HEK293 (cell line): ENCODE data around the gene HMGN5.

Experiments
- CTCF ChIA-PET: fragments of 350-600 bp; formaldehyde crosslinking; extraction: SDS; loops from one replicate; lab custom pipeline; 2021; ENCODE audit warnings: antibody characterized with exemption; lab: Yijun Ruan, JAX
- POLR2A ChIA-PET: fragments of 300-600 bp; formaldehyde crosslinking; extraction: SDS; loops from one replicate; lab custom pipeline; 2020; ENCODE audit warnings: antibody characterized with exemption, inconsistent platforms; lab: Yijun Ruan, JAX
- H3K27ac ChIP-seq: fragments of 200-500 bp; sonication (Bioruptor generic); 2 replicates; pipeline ENCODE4 v1.5.1; 2014; ENCODE audit warnings: low read depth, low read length, control low read depth, inconsistent platforms; ENCODE audit errors: extremely low read depth
- H3K36me3 ChIP-seq, 2 experiments: fragments of 200-500 bp in 1 of 2; sonication (Bioruptor generic) in 1 of 2; 1 replicate in 1 of 2; 2 replicates in 1 of 2; pipeline ENCODE4 v1.5.1; 2014 to 2017; ENCODE audit warnings: inconsistent platforms in 2 of 2, low read length in 2 of 2; ENCODE audit not compliant: control insufficient read depth in 2 of 2, insufficient read depth in 1 of 2
- H3K4me1 ChIP-seq: fragments of 200-500 bp; sonication (Bioruptor generic); 2 replicates; pipeline ENCODE4 v1.5.1; 2014; ENCODE audit warnings: mild to moderate bottlenecking, low read length, inconsistent platforms; ENCODE audit not compliant: control insufficient read depth, insufficient read depth
- H3K4me3 ChIP-seq: 2 replicates; pipeline ENCODE4 v1.5.1; 2011; ENCODE audit warnings: low read depth, mild to moderate bottlenecking, control low read depth, low read length, moderate library complexity
- H3K9me3 ChIP-seq: fragments of 200-500 bp; sonication (Bioruptor generic); 2 replicates; pipeline ENCODE4 v1.5.1; 2014; ENCODE audit warnings: low read depth, low read length, inconsistent platforms; ENCODE audit not compliant: control insufficient read depth, insufficient read depth
- GLIS2 ChIP-seq: fragments of 450-650 bp; formaldehyde crosslinking; IDR thresholded peaks from 2 replicates; pipeline ENCODE4 v1.5.1; 2016; ENCODE audit warnings: missing biosample characterization, missing genetic modification characterization
- OVOL3 ChIP-seq: fragments of 450-650 bp; formaldehyde crosslinking; IDR thresholded peaks from 2 replicates; pipeline ENCODE4 v1.5.1; 2016; ENCODE audit warnings: missing biosample characterization, missing genetic modification characterization
- SCRT2 ChIP-seq: fragments of 450-650 bp; formaldehyde crosslinking; IDR thresholded peaks from 2 replicates; pipeline ENCODE4 v1.5.1; 2016; ENCODE audit warnings: missing biosample characterization, missing genetic modification characterization
- TRIM28 ChIP-seq: IDR thresholded peaks from 2 replicates; pipeline ENCODE4 v1.6.1; 2011; ENCODE audit warnings: low read length, control low read depth, borderline replicate concordance
- ZBTB48 ChIP-seq: fragments of 450-650 bp; formaldehyde crosslinking; IDR thresholded peaks from 2 replicates; pipeline ENCODE4 v1.5.1; 2016; ENCODE audit warnings: missing biosample characterization, missing genetic modification characterization
- ZNF140 ChIP-seq: fragments of 450-650 bp; formaldehyde crosslinking; IDR thresholded peaks from 2 replicates; pipeline ENCODE4 v1.5.1; 2016; ENCODE audit warnings: missing biosample characterization, missing genetic modification characterization
- ZNF366 ChIP-seq: fragments of 450-650 bp; formaldehyde crosslinking; conservative IDR thresholded peaks from 2 replicates; pipeline ENCODE4 v1.5.1; 2016; ENCODE audit warnings: missing biosample characterization, missing genetic modification characterization
- ZNF391 ChIP-seq: fragments of 450-650 bp; formaldehyde crosslinking; IDR thresholded peaks from 2 replicates; pipeline ENCODE4 v1.5.1; 2016; ENCODE audit warnings: low read depth, missing biosample characterization, missing genetic modification characterization, borderline replicate concordance
- ZNF549 ChIP-seq: fragments of 450-650 bp; IDR thresholded peaks from 2 replicates; pipeline ENCODE4 v1.5.1; 2018; ENCODE audit warnings: missing biosample characterization, missing genetic modification characterization, mild to moderate bottlenecking, inconsistent platforms, moderate library complexity
- ZNF626 ChIP-seq: fragments of 450-650 bp; sonication (Bioruptor Pico); formaldehyde crosslinking; IDR thresholded peaks from 2 replicates; pipeline ENCODE4 v1.5.1; 2018; ENCODE audit warnings: missing biosample characterization, missing genetic modification characterization, inconsistent platforms
- ZNF629 ChIP-seq: fragments of 450-650 bp; formaldehyde crosslinking; IDR thresholded peaks from 2 replicates; pipeline ENCODE4 v1.5.1; 2017; ENCODE audit warnings: missing biosample characterization, missing genetic modification characterization
- ZNF670 ChIP-seq: fragments of 450-650 bp; formaldehyde crosslinking; IDR thresholded peaks from 2 replicates; pipeline ENCODE4 v1.5.1; 2016; ENCODE audit warnings: missing biosample characterization, missing genetic modification characterization, low read depth
- ZNF791 ChIP-seq: fragments of 450-650 bp; formaldehyde crosslinking; IDR thresholded peaks from 2 replicates; pipeline ENCODE4 v1.5.1; 2016; ENCODE audit warnings: missing biosample characterization, missing genetic modification characterization
- TF ChIP-seq, protein P1 (sequence below): fragments of 450-650 bp; formaldehyde crosslinking; IDR thresholded peaks from 2 replicates; pipeline ENCODE4 v1.5.1; 2017; ENCODE audit warnings: missing biosample characterization, missing genetic modification characterization
- TF ChIP-seq, protein P2 (sequence below): fragments of 450-650 bp; formaldehyde crosslinking; conservative IDR thresholded peaks from 2 replicates; pipeline ENCODE4 v1.5.1; 2016; ENCODE audit warnings: low read depth, missing biosample characterization, missing genetic modification characterization
- TF ChIP-seq, protein P3 (sequence below): fragments of 450-650 bp; formaldehyde crosslinking; IDR thresholded peaks from 2 replicates; pipeline ENCODE4 v1.5.1; 2016; ENCODE audit warnings: missing biosample characterization, missing genetic modification characterization
- TF ChIP-seq, protein P4 (sequence below): fragments of 450-650 bp; formaldehyde crosslinking; IDR thresholded peaks from 2 replicates; pipeline ENCODE4 v1.5.1; 2016; ENCODE audit warnings: missing biosample characterization, missing genetic modification characterization
- TF ChIP-seq, protein P5 (sequence below): fragments of 450-650 bp; formaldehyde crosslinking; IDR thresholded peaks from 2 replicates; pipeline ENCODE4 v1.5.1; 2016; ENCODE audit warnings: missing biosample characterization, missing genetic modification characterization
- TF ChIP-seq, protein P6 (sequence below): fragments of 450-650 bp; formaldehyde crosslinking; IDR thresholded peaks from 2 replicates; pipeline ENCODE4 v1.5.1; 2016; ENCODE audit warnings: missing biosample characterization, missing genetic modification characterization, borderline replicate concordance

The HMGN5 gene

DNA sequence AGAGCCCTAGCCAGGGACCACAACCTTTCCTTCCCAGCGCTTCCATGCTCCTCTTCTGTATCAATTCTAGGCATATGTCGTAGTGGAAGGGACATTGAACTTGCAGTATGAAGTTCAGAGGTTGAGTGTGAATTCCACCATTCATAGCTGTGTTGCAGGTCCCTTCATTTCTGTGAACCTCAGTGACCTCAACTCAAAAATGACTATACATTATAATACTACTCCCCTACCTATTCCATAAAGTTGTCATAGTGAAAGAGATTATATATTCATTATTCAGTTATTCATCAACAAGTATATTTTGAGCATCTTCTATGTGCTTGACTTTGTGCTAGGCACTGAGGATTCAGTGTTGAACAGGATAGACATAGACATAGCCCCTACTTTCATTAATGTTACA is 28.2 kb upstream of the HMGN5 start:
- Histone ChIP-seq H3K36me3 (no peaks in the 10 kb centered on the region), H3K4me1 (no peaks in the 10 kb centered on the region), H3K27ac (no peak overlapping the region), H3K4me3 (no peak overlapping the region)
- CTCF ChIA-PET = interaction anchor here (0.7 kb wide), 1 partner anchor 71 kb away, joined by 3 read pairs; no protein-coding TSS in a partner anchor
- TF ChIP-seq, protein P1, sequence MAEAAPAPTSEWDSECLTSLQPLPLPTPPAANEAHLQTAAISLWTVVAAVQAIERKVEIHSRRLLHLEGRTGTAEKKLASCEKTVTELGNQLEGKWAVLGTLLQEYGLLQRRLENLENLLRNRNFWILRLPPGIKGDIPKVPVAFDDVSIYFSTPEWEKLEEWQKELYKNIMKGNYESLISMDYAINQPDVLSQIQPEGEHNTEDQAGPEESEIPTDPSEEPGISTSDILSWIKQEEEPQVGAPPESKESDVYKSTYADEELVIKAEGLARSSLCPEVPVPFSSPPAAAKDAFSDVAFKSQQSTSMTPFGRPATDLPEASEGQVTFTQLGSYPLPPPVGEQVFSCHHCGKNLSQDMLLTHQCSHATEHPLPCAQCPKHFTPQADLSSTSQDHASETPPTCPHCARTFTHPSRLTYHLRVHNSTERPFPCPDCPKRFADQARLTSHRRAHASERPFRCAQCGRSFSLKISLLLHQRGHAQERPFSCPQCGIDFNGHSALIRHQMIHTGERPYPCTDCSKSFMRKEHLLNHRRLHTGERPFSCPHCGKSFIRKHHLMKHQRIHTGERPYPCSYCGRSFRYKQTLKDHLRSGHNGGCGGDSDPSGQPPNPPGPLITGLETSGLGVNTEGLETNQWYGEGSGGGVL (tag by site-specific recombination) = no peak
- TF ChIP-seq ZBTB48 = no peak
- TF ChIP-seq, protein P2, sequence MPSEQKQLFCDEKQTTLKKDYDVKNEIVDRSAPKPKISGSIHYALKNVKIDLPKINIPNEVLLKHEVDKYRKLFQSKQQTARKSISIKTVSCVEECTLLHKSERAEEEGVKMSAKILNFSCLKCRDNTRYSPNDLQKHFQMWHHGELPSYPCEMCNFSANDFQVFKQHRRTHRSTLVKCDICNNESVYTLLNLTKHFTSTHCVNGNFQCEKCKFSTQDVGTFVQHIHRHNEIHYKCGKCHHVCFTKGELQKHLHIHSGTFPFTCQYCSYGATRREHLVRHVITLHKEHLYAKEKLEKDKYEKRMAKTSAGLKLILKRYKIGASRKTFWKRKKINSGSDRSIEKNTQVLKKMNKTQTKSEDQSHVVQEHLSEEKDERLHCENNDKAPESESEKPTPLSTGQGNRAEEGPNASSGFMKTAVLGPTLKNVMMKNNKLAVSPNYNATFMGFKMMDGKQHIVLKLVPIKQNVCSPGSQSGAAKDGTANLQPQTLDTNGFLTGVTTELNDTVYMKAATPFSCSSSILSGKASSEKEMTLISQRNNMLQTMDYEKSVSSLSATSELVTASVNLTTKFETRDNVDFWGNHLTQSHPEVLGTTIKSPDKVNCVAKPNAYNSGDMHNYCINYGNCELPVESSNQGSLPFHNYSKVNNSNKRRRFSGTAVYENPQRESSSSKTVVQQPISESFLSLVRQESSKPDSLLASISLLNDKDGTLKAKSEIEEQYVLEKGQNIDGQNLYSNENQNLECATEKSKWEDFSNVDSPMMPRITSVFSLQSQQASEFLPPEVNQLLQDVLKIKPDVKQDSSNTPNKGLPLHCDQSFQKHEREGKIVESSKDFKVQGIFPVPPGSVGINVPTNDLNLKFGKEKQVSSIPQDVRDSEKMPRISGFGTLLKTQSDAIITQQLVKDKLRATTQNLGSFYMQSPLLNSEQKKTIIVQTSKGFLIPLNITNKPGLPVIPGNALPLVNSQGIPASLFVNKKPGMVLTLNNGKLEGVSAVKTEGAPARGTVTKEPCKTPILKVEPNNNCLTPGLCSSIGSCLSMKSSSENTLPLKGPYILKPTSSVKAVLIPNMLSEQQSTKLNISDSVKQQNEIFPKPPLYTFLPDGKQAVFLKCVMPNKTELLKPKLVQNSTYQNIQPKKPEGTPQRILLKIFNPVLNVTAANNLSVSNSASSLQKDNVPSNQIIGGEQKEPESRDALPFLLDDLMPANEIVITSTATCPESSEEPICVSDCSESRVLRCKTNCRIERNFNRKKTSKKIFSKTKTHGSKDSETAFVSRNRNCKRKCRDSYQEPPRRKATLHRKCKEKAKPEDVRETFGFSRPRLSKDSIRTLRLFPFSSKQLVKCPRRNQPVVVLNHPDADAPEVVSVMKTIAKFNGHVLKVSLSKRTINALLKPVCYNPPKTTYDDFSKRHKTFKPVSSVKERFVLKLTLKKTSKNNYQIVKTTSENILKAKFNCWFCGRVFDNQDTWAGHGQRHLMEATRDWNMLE (tag by site-specific recombination) = no peak
- TF ChIP-seq ZNF391 (tag by site-specific recombination) = no peak
- TF ChIP-seq ZNF626 (tag by site-specific recombination) = no peak
- TF ChIP-seq, protein P3, sequence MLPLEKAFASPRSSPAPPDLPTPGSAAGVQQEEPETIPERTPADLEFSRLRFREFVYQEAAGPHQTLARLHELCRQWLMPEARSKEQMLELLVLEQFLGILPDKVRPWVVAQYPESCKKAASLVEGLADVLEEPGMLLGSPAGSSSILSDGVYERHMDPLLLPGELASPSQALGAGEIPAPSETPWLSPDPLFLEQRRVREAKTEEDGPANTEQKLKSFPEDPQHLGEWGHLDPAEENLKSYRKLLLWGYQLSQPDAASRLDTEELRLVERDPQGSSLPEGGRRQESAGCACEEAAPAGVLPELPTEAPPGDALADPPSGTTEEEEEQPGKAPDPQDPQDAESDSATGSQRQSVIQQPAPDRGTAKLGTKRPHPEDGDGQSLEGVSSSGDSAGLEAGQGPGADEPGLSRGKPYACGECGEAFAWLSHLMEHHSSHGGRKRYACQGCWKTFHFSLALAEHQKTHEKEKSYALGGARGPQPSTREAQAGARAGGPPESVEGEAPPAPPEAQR (tag by site-specific recombination) = no peak
- TF ChIP-seq TRIM28 = no peak
- TF ChIP-seq OVOL3 (tag by site-specific recombination) = no peak
- TF ChIP-seq, protein P4, sequence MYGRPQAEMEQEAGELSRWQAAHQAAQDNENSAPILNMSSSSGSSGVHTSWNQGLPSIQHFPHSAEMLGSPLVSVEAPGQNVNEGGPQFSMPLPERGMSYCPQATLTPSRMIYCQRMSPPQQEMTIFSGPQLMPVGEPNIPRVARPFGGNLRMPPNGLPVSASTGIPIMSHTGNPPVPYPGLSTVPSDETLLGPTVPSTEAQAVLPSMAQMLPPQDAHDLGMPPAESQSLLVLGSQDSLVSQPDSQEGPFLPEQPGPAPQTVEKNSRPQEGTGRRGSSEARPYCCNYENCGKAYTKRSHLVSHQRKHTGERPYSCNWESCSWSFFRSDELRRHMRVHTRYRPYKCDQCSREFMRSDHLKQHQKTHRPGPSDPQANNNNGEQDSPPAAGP = no peak
- no peak for TF ChIP-seq ZNF791 (tag by site-specific recombination)
- TF ChIP-seq GLIS2 = no peak
- no peak for TF ChIP-seq ZNF140 (tag by site-specific recombination)
- no peak for TF ChIP-seq SCRT2
- no peak for TF ChIP-seq ZNF549
- TF ChIP-seq, protein P5, sequence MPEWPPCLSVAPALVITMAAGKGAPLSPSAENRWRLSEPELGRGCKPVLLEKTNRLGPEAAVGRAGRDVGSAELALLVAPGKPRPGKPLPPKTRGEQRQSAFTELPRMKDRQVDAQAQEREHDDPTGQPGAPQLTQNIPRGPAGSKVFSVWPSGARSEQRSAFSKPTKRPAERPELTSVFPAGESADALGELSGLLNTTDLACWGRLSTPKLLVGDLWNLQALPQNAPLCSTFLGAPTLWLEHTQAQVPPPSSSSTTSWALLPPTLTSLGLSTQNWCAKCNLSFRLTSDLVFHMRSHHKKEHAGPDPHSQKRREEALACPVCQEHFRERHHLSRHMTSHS (tag by site-specific recombination) = no peak
- TF ChIP-seq, protein P6, sequence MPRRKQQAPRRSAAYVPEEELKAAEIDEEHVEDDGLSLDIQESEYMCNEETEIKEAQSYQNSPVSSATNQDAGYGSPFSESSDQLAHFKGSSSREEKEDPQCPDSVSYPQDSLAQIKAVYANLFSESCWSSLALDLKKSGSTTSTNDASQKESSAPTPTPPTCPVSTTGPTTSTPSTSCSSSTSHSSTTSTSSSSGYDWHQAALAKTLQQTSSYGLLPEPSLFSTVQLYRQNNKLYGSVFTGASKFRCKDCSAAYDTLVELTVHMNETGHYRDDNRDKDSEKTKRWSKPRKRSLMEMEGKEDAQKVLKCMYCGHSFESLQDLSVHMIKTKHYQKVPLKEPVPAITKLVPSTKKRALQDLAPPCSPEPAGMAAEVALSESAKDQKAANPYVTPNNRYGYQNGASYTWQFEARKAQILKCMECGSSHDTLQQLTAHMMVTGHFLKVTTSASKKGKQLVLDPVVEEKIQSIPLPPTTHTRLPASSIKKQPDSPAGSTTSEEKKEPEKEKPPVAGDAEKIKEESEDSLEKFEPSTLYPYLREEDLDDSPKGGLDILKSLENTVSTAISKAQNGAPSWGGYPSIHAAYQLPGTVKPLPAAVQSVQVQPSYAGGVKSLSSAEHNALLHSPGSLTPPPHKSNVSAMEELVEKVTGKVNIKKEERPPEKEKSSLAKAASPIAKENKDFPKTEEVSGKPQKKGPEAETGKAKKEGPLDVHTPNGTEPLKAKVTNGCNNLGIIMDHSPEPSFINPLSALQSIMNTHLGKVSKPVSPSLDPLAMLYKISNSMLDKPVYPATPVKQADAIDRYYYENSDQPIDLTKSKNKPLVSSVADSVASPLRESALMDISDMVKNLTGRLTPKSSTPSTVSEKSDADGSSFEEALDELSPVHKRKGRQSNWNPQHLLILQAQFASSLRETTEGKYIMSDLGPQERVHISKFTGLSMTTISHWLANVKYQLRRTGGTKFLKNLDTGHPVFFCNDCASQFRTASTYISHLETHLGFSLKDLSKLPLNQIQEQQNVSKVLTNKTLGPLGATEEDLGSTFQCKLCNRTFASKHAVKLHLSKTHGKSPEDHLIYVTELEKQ (tag by site-specific recombination) = no peak
- no peak for TF ChIP-seq ZNF629 (tag by site-specific recombination)
- TF ChIP-seq ZNF366 = no peak
- no peak for TF ChIP-seq ZNF670
- TF ChIP-seq, all 188 proteins: peak for 0
- H3K9me3 ChIP-seq = peaks cover 2% of the 10 kb centered on the region; the same call in 1 of the 2 replicates
- POLR2A ChIA-PET = no interaction called here
